GM19043 (cell line): ENCODE measurements around the gene DLGAP1.
"Not testable (repeated sequence)": the region's sequence is repeated elsewhere in the genome, so short reads cannot be mapped to it uniquely, and the experiment has no call there.

Experiments
- ATAC-seq: cut with Tn5 transposase; IDR thresholded peaks from one replicate; pipeline ENCODE4 v1.9.1; 2021; ENCODE audit warnings: low read depth; ENCODE audit not compliant: unreplicated experiment

DLGAP1 gene

GRCh38 chr18:4394700-4395099 lies 60.4 kb downstream of the DLGAP1 start:
- no peak for ATAC-seq

GRCh38 chr18:4391859-4392258 lies 63.2 kb downstream of the DLGAP1 start:
- ATAC-seq: no peak

GRCh38 chr18:4385876-4386275 lies 69.2 kb downstream of the DLGAP1 start:
- ATAC-seq: no peak

- no peak for ATAC-seq
These were observed 70.2 kb downstream of the DLGAP1 start for GRCh38 chr18:4384932-4385331.

GRCh38 chr18:4374564-4374963 lies 80.5 kb downstream of the DLGAP1 start:
- no peak for ATAC-seq

- ATAC-seq: no peak
These were observed 85.4 kb downstream of the DLGAP1 start for GRCh38 chr18:4369705-4370104.

- ATAC-seq: no peak
These were observed 94.8 kb downstream of the DLGAP1 start for GRCh38 chr18:4360221-4360715.

GRCh38 chr18:4358618-4359017 lies 96.5 kb downstream of the DLGAP1 start:
- ATAC-seq: no peak

GRCh38 chr18:4357579-4357978 lies 97.5 kb downstream of the DLGAP1 start:
- ATAC-seq: no peak

GRCh38 chr18:4356929-4357328 lies 98.2 kb downstream of the DLGAP1 start:
- ATAC-seq: no peak

GRCh38 chr18:4353853-4354418 lies 101.2 kb downstream of the DLGAP1 start:
- ATAC-seq: no peak

GRCh38 chr18:4352746-4353551 lies 102.2 kb downstream of the DLGAP1 start:
- no peak for ATAC-seq

GRCh38 chr18:4351005-4351404 lies 104.1 kb downstream of the DLGAP1 start:
- no peak for ATAC-seq

GRCh38 chr18:4335386-4335785 lies 119.7 kb downstream of the DLGAP1 start:
- no peak for ATAC-seq

- no peak for ATAC-seq
These were observed 122.1 kb downstream of the DLGAP1 start for GRCh38 chr18:4333043-4333442.

GRCh38 chr18:4319738-4320677 lies 135.1 kb downstream of the DLGAP1 start:
- no peak for ATAC-seq

GRCh38 chr18:4318311-4318710 lies 136.8 kb downstream of the DLGAP1 start:
- ATAC-seq: no peak

GRCh38 chr18:4311945-4312344 lies 143.2 kb downstream of the DLGAP1 start:
- ATAC-seq: not testable (repeated sequence)

GRCh38 chr18:4311136-4311535 lies 144.0 kb downstream of the DLGAP1 start:
- no peak for ATAC-seq

- no peak for ATAC-seq
These were observed 145.9 kb downstream of the DLGAP1 start for GRCh38 chr18:4309227-4309626.

GRCh38 chr18:4308576-4308975 lies 146.5 kb downstream of the DLGAP1 start:
- no peak for ATAC-seq
